Smooth muscle cell (in vitro differentiated cells): ENCODE measurements around the gene KIAA0753. TPM values are rescaled to one million over a fixed set of nuclear protein-coding genes. Genes with fewer than 3 reads are reported as not detected.

Experiments
- DNase-seq: peaks from one replicate; lab custom pipeline; 2025; ENCODE audit not compliant: unreplicated experiment; lab: John Stamatoyannopoulos, UW
- H2AFZ ChIP-seq: fragments of 200-600 bp; sonication (generic); 2 replicates; pipeline ENCODE4 v1.6.0; 2016; ENCODE audit warnings: antibody characterized with exemption, low read depth, mild to moderate bottlenecking
- H3F3A ChIP-seq: fragments of 200-600 bp; sonication (generic); 2 replicates; pipeline ENCODE4 v1.6.0; 2017; ENCODE audit warnings: antibody characterized with exemption, low read depth
- H3K27ac ChIP-seq: fragments of 200-600 bp; sonication (generic); 2 replicates; pipeline ENCODE4 v1.5.1; 2016; ENCODE audit warnings: low read depth, mild to moderate bottlenecking
- H3K27me3 ChIP-seq: fragments of 200-600 bp; sonication (generic); 2 replicates; pipeline ENCODE4 v1.6.1; 2016; ENCODE audit warnings: low read depth, mild to moderate bottlenecking
- H3K36me3 ChIP-seq: fragments of 200-600 bp; sonication (generic); 2 replicates; pipeline ENCODE4 v1.5.1; 2016; ENCODE audit warnings: low read depth
- H3K4me1 ChIP-seq: fragments of 200-600 bp; sonication (generic); 2 replicates; pipeline ENCODE4 v1.5.1; 2016; ENCODE audit warnings: low read depth
- H3K4me2 ChIP-seq: fragments of 200-600 bp; sonication (generic); 2 replicates; pipeline ENCODE4 v1.6.0; 2016; ENCODE audit warnings: mild to moderate bottlenecking
- H3K4me3 ChIP-seq: fragments of 200-600 bp; sonication (generic); 2 replicates; pipeline ENCODE4 v1.5.1; 2016; ENCODE audit warnings: mild to moderate bottlenecking
- H3K79me2 ChIP-seq: fragments of 200-600 bp; sonication (generic); 2 replicates; pipeline ENCODE4 v1.6.0; 2016; ENCODE audit warnings: low read depth, mild to moderate bottlenecking
- H3K9ac ChIP-seq: fragments of 200-600 bp; sonication (generic); 2 replicates; pipeline ENCODE4 v1.6.0; 2016; ENCODE audit warnings: low read depth
- H3K9me3 ChIP-seq: fragments of 200-600 bp; sonication (generic); replicated peaks from 2 replicates; pipeline ENCODE4 v1.5.1; 2016; ENCODE audit warnings: low read depth
- H4K20me1 ChIP-seq: fragments of 200-600 bp; sonication (generic); 2 replicates; pipeline ENCODE4 v1.6.0; 2016; ENCODE audit warnings: low read depth
- CTCF ChIP-seq: fragments of 200-600 bp; sonication (generic); IDR thresholded peaks from 2 replicates; pipeline ENCODE4 v1.5.1; 2017; ENCODE audit warnings: borderline replicate concordance, mild to moderate bottlenecking, antibody characterized with exemption; ENCODE audit not compliant: insufficient read depth, poor library complexity, severe bottlenecking
- WGBS: methylation state at CpG from one replicate; pipeline ENCODE4 v1.1.7; 2016; ENCODE audit warnings: low lambda C conversion rate; 5-methylcytosine and 5-hydroxymethylcytosine counted together
- polyA plus RNA-seq: library from polyadenylated mRNA; unstranded; fragments of >200 nt; fragmentation: Nextera tagmentation; extraction: Ambion mirVana; gene quantifications from 2 replicates; pipeline ENCODE4 v1.2.1, GENCODE V29; 2016
- total RNA-seq: library from RNA; depleted of rRNA; stranded (reverse); fragments of >200 nt; gene quantifications from 2 replicates; pipeline ENCODE4 v1.2.3, GENCODE V29; 2014

The KIAA0753 gene
- total and polyA plus RNA-seq, 2 experiments from 2014 or later, result 4.9 to 15.0 TPM

- Histone ChIP-seq H3K79me2 (peaks cover 41% of the 10 kb centered on the region), H3K27ac (no peak overlapping the region), H2AFZ (peak overlapping the region; percentile 85), H3K27me3 (peaks cover 45% of the 10 kb centered on the region), H3F3A (no peaks in the 10 kb centered on the region), H3K4me2 (peak overlapping the region; percentile 87), H3K9me3 (no peaks in the 10 kb centered on the region), H3K9ac (peak overlapping the region; percentile 45), H4K20me1 (peaks cover 37% of the 10 kb centered on the region), H3K36me3 (peaks cover 6% of the 10 kb centered on the region), H3K4me1 (peaks cover 41% of the 10 kb centered on the region), H3K4me3 (peak overlapping the region; percentile 80)
- no peak for DNase-seq
- WGBS, result 55% methylated on average over 41 of the region's 47 CpGs
- no peak for TF ChIP-seq CTCF
These were observed 11.5 kb upstream of the KIAA0753 start for GRCh38 chr17:6651919-6652452.

- Histone ChIP-seq H3K4me3 (peak within 1 kb of the TSS; percentile 80), H2AFZ (peak within 1 kb of the TSS; percentile 85), H3K79me2 (peaks cover 41% of the 10 kb centered on the region), H3K27ac (peak within 1 kb of the TSS; percentile 98), H3K9ac (peak within 1 kb of the TSS; percentile 98), H3K27me3 (peaks cover 40% of the 10 kb centered on the region), H3F3A (no peaks in the 10 kb centered on the region), H3K4me2 (peak within 1 kb of the TSS; percentile 87), H4K20me1 (peaks cover 43% of the 10 kb centered on the region), H3K4me1 (peaks cover 41% of the 10 kb centered on the region), H3K9me3 (no peaks in the 10 kb centered on the region), H3K36me3 (peaks cover 6% of the 10 kb centered on the region)
- no peak for TF ChIP-seq CTCF
- WGBS, result 4% methylated on average over 35 of the region's 35 CpGs
- DNase-seq, result peak; percentile 75
These were observed 10.9 kb upstream of the KIAA0753 start, which contains the start of the genes C17orf100 and MED31 for GRCh38 chr17:6651354-6651918. TSS of gene C17orf100 (plus strand) at chr17:6651762. CDS start at chr17:6651914, 152 bp downstream. TSS of gene MED31 (minus strand) at chr17:6651605. CDS start at chr17:6651528, 77 bp downstream.

- no peak overlapping the region for H2AFZ ChIP-seq
- TF ChIP-seq CTCF, result no peak
- peaks cover 27% of the 10 kb centered on the region for H3K4me1 ChIP-seq
- H3K27me3 ChIP-seq, result peaks cover 12% of the 10 kb centered on the region
- H3K9me3 ChIP-seq, result no peaks in the 10 kb centered on the region
- no peak overlapping the region for H3K4me3 ChIP-seq
- peaks cover 7% of the 10 kb centered on the region for H3K36me3 ChIP-seq
- H3F3A ChIP-seq, result no peaks in the 10 kb centered on the region
- H3K79me2 ChIP-seq, result peaks cover 41% of the 10 kb centered on the region
- H3K4me2 ChIP-seq, result no peak overlapping the region
- no peak overlapping the region for H3K9ac ChIP-seq
- no peak for DNase-seq
- peaks cover 70% of the 10 kb centered on the region for H4K20me1 ChIP-seq
- H3K27ac ChIP-seq, result no peak overlapping the region
These were observed 7.7 kb upstream of the KIAA0753 start for GRCh38 chr17:6648181-6648580.
